ENCODE measurements around the gene CCDC39.

Gene CCDC39

DNA sequence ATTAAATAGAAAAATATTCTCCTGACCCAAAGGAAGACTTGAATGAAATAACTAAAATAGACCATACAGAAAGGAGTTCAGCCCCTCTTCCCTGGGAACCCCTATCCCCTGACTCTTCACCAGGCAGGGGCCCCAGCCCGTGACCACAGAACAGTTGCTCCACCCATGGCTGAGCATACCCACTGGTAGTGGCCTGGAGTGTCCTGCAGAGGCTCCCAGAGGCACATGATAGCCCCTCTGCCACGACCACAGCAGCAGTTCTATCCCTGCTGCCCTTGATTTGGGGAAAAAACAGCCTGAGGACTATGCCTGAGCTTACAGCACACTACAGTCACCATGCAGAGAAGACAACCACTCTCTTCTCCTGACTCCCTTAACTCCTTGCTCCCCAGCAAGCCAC is 45.6 kb downstream of the CCDC39 start:
- ChIA-PET CTCF (no interaction called here), POLR2A (no interaction called here)
- no peaks in the 10 kb centered on the region for H3K36me3 ChIP-seq (ENCODE audit: control insufficient read depth in 2 of 2, insufficient read depth in 1 of 2, low read length in 2 of 2)
- H3K4me1 ChIP-seq (ENCODE audit: control insufficient read depth, insufficient read depth, low read length), result no peaks in the 10 kb centered on the region
- no peak overlapping the region for H3K4me3 ChIP-seq (ENCODE audit: low read depth, low read length)
- no peaks in the 10 kb centered on the region for H3K9me3 ChIP-seq (ENCODE audit: control insufficient read depth, insufficient read depth, low read depth, low read length)
- no peak overlapping the region for H3K27ac ChIP-seq (ENCODE audit: extremely low read depth, low read depth, low read length)
- TF ChIP-seq, protein P1, sequence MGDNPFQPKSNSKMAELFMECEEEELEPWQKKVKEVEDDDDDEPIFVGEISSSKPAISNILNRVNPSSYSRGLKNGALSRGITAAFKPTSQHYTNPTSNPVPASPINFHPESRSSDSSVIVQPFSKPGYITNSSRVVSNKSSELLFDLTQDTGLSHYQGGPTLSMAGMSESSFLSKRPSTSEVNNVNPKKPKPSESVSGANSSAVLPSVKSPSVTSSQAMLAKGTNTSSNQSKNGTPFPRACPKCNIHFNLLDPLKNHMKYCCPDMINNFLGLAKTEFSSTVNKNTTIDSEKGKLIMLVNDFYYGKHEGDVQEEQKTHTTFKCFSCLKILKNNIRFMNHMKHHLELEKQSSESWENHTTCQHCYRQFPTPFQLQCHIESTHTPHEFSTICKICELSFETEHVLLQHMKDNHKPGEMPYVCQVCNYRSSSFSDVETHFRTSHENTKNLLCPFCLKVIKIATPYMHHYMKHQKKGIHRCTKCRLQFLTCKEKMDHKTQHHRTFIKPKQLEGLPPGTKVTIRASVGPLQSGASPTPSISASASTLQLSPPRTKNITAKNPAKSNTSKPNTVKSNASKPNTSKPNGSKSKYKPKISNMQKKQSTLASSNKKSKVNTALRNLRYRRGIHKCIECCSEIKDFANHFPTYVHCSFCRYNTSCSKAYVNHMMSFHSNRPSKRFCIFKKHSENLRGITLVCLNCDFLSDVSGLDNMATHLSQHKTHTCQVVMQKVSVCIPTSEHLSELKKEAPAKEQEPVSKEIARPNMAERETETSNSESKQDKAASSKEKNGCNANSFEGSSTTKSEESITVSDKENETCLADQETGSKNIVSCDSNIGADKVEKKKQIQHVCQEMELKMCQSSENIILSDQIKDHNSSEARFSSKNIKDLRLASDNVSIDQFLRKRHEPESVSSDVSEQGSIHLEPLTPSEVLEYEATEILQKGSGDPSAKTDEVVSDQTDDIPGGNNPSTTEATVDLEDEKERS (tag by site-specific recombination; IDR thresholded peaks at IDR 0.05), result no peak
- TF ChIP-seq ZNF629 (tag by site-specific recombination; IDR thresholded peaks at IDR 0.05) (no peak), ZNF121 (tag by site-specific recombination; IDR thresholded peaks at IDR 0.05) (no peak), ZNF239 (tag by site-specific recombination; IDR thresholded peaks at IDR 0.05) (no peak), SALL2 (tag by site-specific recombination; IDR thresholded peaks at IDR 0.05; ENCODE audit: borderline replicate concordance) (no peak), HOXA7 (CRISPR knock-in tag; IDR thresholded peaks at IDR 0.05; ENCODE audit: borderline replicate concordance) (no peak), ZNF274 (IDR thresholded peaks at IDR 0.05; ENCODE audit: low read length) (no peak), ZNF274 (tag by site-specific recombination; IDR thresholded peaks at IDR 0.05; ENCODE audit: borderline replicate concordance) (no peak), IKZF3 (tag by site-specific recombination; IDR thresholded peaks at IDR 0.05) (no peak), ZNF184 (tag by site-specific recombination; IDR thresholded peaks at IDR 0.05) (no peak), ZNF558 (tag by site-specific recombination; IDR thresholded peaks at IDR 0.05) (no peak), ZNF549 (tag by site-specific recombination; IDR thresholded peaks at IDR 0.05) (no peak), ZNF266 (tag by site-specific recombination; IDR thresholded peaks at IDR 0.05; ENCODE audit: low read depth) (no peak), ZNF174 (tag by site-specific recombination; IDR thresholded peaks at IDR 0.05) (no peak), ZNF785 (tag by site-specific recombination; IDR thresholded peaks at IDR 0.05) (no peak), ZNF223 (tag by site-specific recombination; IDR thresholded peaks at IDR 0.05) (no peak)
- TF ChIP-seq, protein P2, sequence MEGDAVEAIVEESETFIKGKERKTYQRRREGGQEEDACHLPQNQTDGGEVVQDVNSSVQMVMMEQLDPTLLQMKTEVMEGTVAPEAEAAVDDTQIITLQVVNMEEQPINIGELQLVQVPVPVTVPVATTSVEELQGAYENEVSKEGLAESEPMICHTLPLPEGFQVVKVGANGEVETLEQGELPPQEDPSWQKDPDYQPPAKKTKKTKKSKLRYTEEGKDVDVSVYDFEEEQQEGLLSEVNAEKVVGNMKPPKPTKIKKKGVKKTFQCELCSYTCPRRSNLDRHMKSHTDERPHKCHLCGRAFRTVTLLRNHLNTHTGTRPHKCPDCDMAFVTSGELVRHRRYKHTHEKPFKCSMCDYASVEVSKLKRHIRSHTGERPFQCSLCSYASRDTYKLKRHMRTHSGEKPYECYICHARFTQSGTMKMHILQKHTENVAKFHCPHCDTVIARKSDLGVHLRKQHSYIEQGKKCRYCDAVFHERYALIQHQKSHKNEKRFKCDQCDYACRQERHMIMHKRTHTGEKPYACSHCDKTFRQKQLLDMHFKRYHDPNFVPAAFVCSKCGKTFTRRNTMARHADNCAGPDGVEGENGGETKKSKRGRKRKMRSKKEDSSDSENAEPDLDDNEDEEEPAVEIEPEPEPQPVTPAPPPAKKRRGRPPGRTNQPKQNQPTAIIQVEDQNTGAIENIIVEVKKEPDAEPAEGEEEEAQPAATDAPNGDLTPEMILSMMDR (tag by site-specific recombination; IDR thresholded peaks at IDR 0.05), result no peak

DNA sequence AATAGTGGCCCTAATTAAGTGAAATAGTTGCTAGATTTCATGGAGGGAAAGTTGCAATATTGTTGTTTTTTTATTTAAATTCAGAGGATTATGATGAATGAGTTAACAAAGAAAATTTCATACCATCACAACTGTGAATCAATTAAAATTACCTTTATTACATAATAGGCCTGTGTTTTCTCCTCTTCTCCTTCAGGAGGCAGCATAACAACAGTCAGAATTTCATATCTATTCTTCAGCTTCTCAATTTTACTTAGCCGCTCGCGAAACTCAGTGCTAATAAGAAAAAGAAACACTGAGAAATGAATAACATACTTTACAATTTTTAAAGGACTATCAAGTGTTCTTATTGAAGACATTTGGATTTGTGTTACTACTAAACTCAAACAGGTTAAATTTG is 48.0 kb downstream of the CCDC39 start:
- no peak overlapping the region for H3K4me3 ChIP-seq (ENCODE audit: low read depth, low read length)
- POLR2A ChIA-PET, result no interaction called here
- H3K27ac ChIP-seq (ENCODE audit: extremely low read depth, low read depth, low read length), result no peak overlapping the region
- CTCF ChIA-PET, result interaction anchor here (0.7 kb wide), 1 partner anchor 62 kb away, joined by 5 read pairs; no protein-coding TSS in a partner anchor
- H3K36me3 ChIP-seq (ENCODE audit: control insufficient read depth in 2 of 2, insufficient read depth in 1 of 2, low read length in 2 of 2), result peaks cover 0 to 6% of the 10 kb centered on the region in 2 experiments; a peak in 1 of 3 replicates
- no peaks in the 10 kb centered on the region for H3K9me3 ChIP-seq (ENCODE audit: control insufficient read depth, insufficient read depth, low read depth, low read length)
- H3K4me1 ChIP-seq (ENCODE audit: control insufficient read depth, insufficient read depth, low read length), result no peaks in the 10 kb centered on the region
- TF ChIP-seq ZNF175 (tag by site-specific recombination; IDR thresholded peaks at IDR 0.05), result no peak
- no peak for TF ChIP-seq ZNF169 (tag by site-specific recombination; IDR thresholded peaks at IDR 0.05)
- TF ChIP-seq ZNF426 (tag by site-specific recombination; IDR thresholded peaks at IDR 0.05), result no peak
- TF ChIP-seq GLIS1 (tag by site-specific recombination; IDR thresholded peaks at IDR 0.05), result no peak
- no peak for TF ChIP-seq ZSCAN23 (tag by site-specific recombination; IDR thresholded peaks at IDR 0.05)
- no peak for TF ChIP-seq ZNF24 (tag by site-specific recombination; IDR thresholded peaks at IDR 0.05)
- no peak for TF ChIP-seq ZNF785 (tag by site-specific recombination; IDR thresholded peaks at IDR 0.05)
- TF ChIP-seq ZNF514 (tag by site-specific recombination; IDR thresholded peaks at IDR 0.05), result no peak
- TF ChIP-seq ZNF600 (tag by site-specific recombination; IDR thresholded peaks at IDR 0.05), result no peak
- TF ChIP-seq, protein P3, sequence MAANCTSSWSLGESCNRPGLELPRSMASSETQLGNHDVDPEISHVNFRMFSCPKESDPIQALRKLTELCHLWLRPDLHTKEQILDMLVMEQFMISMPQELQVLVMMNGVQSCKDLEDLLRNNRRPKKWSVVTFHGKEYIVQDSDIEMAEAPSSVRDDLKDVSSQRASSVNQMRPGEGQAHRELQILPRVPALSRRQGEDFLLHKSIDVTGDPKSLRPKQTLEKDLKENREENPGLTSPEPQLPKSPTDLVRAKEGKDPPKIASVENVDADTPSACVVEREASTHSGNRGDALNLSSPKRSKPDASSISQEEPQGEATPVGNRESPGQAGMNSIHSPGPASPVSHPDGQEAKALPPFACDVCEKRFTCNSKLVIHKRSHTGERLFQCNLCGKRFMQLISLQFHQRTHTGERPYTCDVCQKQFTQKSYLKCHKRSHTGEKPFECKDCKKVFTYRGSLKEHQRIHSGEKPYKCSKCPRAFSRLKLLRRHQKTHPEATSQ (tag by site-specific recombination; IDR thresholded peaks at IDR 0.05), result no peak
- TF ChIP-seq RBAK (tag by site-specific recombination; IDR thresholded peaks at IDR 0.05), result no peak
- TF ChIP-seq ZNF701 (tag by site-specific recombination; IDR thresholded peaks at IDR 0.05), result no peak
- no peak for TF ChIP-seq KLF16 (tag by site-specific recombination; IDR thresholded peaks at IDR 0.05)
- no peak for TF ChIP-seq ZNF777 (tag by site-specific recombination; IDR thresholded peaks at IDR 0.05; ENCODE audit: borderline replicate concordance)
- TF ChIP-seq ZNF707 (tag by site-specific recombination; IDR thresholded peaks at IDR 0.05), result no peak
- TF ChIP-seq ZNF596 (tag by site-specific recombination; IDR thresholded peaks at IDR 0.05), result no peak

Data from HEK293 (cell line).